AG09309 (cell line): ENCODE data around the gene PRKACG.

Experiments used
- DNase-seq: peaks from one replicate; pipeline ENCODE4 v3.0.0-alpha.2; 2010; ENCODE audit warnings: low read depth
- H3K4me3 ChIP-seq: 2 replicates; pipeline ENCODE4 v1.5.1; 2011; ENCODE audit warnings: mild to moderate bottlenecking, low read depth, low read length, moderate library complexity; ENCODE audit not compliant: control insufficient read depth
- TF ChIP-seq, protein P1 (sequence below): IDR thresholded peaks from 2 replicates; pipeline ENCODE4 v1.5.1; 2011; ENCODE audit warnings: mild to moderate bottlenecking, low read depth, low read length, inconsistent platforms; ENCODE audit not compliant: insufficient read depth, control insufficient read depth; ENCODE audit errors: missing control alignments

Gene PRKACG

GRCh38 chr9:69036799-69037198, 22.9 kb upstream of the PRKACG start:
- H3K4me3 ChIP-seq, result peak overlapping the region; percentile 76
- TF ChIP-seq, protein P1, sequence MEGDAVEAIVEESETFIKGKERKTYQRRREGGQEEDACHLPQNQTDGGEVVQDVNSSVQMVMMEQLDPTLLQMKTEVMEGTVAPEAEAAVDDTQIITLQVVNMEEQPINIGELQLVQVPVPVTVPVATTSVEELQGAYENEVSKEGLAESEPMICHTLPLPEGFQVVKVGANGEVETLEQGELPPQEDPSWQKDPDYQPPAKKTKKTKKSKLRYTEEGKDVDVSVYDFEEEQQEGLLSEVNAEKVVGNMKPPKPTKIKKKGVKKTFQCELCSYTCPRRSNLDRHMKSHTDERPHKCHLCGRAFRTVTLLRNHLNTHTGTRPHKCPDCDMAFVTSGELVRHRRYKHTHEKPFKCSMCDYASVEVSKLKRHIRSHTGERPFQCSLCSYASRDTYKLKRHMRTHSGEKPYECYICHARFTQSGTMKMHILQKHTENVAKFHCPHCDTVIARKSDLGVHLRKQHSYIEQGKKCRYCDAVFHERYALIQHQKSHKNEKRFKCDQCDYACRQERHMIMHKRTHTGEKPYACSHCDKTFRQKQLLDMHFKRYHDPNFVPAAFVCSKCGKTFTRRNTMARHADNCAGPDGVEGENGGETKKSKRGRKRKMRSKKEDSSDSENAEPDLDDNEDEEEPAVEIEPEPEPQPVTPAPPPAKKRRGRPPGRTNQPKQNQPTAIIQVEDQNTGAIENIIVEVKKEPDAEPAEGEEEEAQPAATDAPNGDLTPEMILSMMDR, result no peak
- no peak for DNase-seq

DNA sequence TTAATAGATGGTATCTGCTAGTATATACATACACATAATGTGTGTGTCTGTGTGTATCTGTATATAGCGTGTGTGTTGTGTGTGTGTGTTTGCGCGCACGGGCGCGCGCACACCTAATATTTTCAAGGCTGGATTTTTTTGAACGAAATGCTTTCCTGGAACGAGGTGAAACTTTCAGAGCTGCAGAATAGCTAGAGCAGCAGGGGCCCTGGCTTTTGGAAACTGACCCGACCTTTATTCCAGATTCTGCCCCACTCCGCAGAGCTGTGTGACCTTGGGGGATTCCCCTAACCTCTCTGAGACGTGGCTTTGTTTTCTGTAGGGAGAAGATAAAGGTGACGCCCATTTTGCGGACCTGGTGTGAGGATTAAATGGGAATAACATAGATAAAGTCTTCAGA, 22.4 kb upstream of the PRKACG start:
- H3K4me3 ChIP-seq, result peak overlapping the region; percentile 76
- DNase-seq, result no peak
- TF ChIP-seq, protein P1, result no peak

- TF ChIP-seq, protein P1, result peak; percentile 96
- DNase-seq, result peak; percentile 38
Measured at GRCh38 chr9:69035438-69036308, 21.8 kb upstream of the PRKACG start, which contains the start of gene FXN. TSS of gene FXN (plus strand) at chr9:69035752. CDS start at chr9:69035783, 31 bp downstream.

GRCh38 chr9:69034071-69034470, 20.2 kb upstream of the PRKACG start:
- DNase-seq, result no peak
- no peak overlapping the region for H3K4me3 ChIP-seq
- TF ChIP-seq, protein P1, result no peak

More at GRCh38 chr9:69035438-69036308, 21.8 kb upstream of the PRKACG start, which contains the start of gene FXN:
- H3K4me3 ChIP-seq, result peak within 1 kb of the TSS; percentile 76

DNA sequence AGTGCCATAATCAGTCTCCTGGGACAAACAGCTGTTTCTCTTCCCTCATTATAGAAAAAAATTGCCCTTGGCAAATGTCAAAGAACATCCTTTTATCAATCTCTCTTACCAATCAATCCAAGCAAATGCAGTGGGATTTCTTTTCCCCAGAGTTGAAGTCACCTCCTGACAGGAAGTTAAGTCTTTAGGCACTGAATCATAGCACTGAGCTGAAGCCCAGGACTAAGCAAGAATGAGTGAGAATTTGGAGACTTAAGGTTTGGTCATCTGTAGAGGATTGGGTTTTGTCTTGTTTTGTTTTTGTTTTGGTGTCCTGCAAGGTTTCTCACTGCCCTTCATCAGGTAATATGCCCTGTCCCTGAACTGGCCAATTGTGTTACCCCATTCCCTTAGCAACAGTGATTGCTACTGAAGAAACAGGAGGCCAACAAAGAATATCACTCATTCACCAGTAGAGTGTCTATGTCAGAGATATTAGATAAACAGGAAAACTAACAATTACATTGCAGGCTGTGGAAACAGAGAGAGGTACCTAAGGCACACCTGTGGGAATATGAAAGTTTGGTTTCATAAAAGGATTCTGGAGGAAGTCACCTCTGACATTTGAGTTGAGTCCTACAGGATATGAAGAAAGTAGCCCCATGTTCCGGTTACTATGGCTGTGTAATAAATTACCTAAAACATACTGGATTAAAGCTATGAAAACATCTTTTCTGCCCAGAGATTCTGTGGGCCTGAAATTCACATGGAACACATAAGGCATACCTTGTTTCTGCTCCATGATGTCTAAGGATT, 17.1 kb upstream of the PRKACG start:
- TF ChIP-seq, protein P1, result no peak
- DNase-seq, result no peak
- H3K4me3 ChIP-seq, result no peak overlapping the region

DNA sequence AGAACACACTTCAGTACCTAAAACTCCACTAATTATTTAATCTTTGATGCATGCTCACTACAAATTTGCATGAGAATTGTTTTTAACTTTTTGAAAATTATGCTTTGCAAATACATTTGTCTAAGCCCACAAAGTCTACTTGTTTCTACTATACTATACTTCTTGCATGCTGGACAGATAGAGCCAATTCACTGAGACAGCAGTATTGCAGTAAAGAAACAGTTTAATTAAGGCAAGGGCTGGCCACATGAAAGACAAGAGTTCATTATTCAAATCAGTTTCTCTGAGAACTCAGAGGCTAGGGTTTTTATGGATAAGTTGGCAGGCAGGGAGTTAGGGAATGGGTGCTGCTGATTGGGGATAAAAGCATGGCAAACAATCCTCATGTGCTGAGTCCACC, 15.6 kb upstream of the PRKACG start:
- H3K4me3 ChIP-seq, result no peak overlapping the region
- TF ChIP-seq, protein P1, result no peak
- no peak for DNase-seq
